Measurements from ENCODE around the gene GDPD5.

Gene GDPD5

DNA sequence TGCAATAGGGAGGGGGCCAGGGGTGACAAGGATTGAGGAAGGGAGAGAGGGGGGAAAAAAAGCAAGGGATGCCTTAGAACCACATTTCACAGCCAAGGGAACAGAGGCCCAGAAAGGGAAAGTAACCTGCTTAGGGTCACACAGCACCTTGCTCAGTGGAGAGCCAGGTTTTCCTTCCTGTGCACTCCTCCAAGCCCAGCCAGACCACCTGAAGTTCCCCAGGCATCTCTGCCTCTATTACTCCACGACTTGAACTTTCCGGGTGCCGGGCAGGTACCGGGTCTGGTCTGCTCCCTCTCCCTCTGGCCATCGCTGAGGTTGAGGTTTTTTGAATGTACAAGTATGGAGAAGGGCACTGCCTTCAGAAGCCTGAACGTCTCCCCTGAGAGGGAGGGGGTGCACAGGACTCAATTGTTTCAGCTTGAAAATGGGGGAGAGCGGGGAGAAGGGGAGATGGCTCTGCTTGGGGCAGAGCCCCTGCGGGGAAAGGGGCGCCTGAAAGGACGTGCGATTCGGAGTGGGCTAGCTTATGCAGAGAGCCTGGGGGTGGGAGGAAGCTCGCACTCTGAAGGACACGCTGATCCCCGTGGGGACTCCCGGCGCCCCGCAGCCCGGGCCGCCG, 35.8 kb upstream of the GDPD5 start:
- Histone ChIP-seq H3K4me3 (peak overlapping the region; percentile 55 to 98 (median 85)), H3K27ac (peak overlapping the region in 20 of 21 experiments; percentile 83 to 100 (median 97))

GRCh38 chr11:75560644-75561043, 34.9 kb upstream of the GDPD5 start:
- Histone ChIP-seq H3K4me3 (no peak overlapping the region), H3K27ac (peak overlapping the region in 10 of 21 experiments; percentile 43 to 99 (median 84))

GRCh38 chr11:75558939-75559843, 33.5 kb upstream of the GDPD5 start:
- Histone ChIP-seq H3K27ac (peak overlapping the region in 20 of 21 experiments; percentile 43 to 99 (median 82)), H3K4me3 (peak overlapping the region in 1 of 7 experiments; percentile 16)

GRCh38 chr11:75557666-75558494, 32.1 kb upstream of the GDPD5 start:
- Histone ChIP-seq H3K27ac (peak overlapping the region in 20 of 21 experiments; percentile 43 to 99 (median 82)), H3K4me3 (no peak overlapping the region)

GRCh38 chr11:75556275-75556674, 30.5 kb upstream of the GDPD5 start:
- no peak overlapping the region for H3K4me3 ChIP-seq
- peak overlapping the region in 3 of 21 experiments; percentile 58 to 86 (median 84) for H3K27ac ChIP-seq

- Histone ChIP-seq H3K4me3 (no peak overlapping the region), H3K27ac (peak overlapping the region in 18 of 21 experiments; percentile 5 to 84 (median 62))
Measured at GRCh38 chr11:75555079-75555811, 29.5 kb upstream of the GDPD5 start.

- H3K4me3 ChIP-seq = no peak overlapping the region
- peak overlapping the region in 17 of 21 experiments; percentile 10 to 84 (median 63) for H3K27ac ChIP-seq
Measured at GRCh38 chr11:75554258-75555022, 28.7 kb upstream of the GDPD5 start.

DNA sequence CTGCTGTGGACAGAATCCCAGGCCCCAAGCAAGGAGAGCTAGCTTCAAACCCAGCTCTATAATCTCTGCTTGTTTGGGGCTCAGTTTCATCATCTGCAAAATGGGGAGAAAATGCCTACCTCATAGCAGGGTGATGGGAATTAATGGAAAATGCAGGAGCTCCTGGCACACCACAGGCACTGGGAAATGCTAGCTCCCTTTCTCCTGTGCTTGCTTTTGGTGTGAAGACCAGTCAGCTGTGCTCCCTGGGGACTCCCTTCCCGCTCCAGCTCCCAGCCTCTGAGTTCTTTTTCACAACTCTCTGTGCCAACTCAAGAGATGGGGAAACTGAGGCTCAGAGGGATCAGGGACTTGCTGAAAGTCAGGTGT, 28.1 kb upstream of the GDPD5 start:
- Histone ChIP-seq H3K4me3 (no peak overlapping the region), H3K27ac (peak overlapping the region in 11 of 21 experiments; percentile 3 to 78 (median 45))

GRCh38 chr11:75553182-75553581, 27.4 kb upstream of the GDPD5 start:
- no peak overlapping the region for H3K4me3 ChIP-seq
- H3K27ac ChIP-seq = peak overlapping the region in 3 of 21 experiments; percentile 17 to 78 (median 21)

DNA sequence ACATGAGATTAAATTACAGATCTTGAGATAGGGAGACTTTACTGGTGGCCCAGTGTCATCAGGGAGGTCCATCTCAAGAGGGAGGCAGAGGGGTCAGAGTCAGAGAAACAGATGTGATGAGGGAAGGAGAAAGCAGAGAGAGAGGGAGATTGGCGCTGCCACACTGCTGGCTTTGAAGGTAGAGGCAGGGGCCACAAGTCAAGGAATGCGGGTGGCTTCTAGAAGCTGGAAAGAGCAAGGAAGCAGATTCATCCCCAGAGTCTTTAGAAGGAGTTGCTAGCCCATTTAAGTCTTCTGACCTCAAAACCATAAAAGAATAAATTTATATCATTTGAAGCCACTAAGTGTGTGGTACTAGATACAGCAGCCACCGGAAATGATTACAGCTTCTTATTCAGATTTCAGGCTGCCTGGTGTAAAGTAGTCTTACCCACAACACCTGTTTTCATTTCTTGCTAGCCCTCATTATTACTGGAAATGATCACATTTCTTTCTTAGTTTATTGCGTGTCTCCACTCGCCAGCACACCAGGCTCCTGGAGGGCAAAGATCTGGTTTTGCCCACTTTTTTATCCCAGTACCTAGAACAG, 23.7 kb upstream of the GDPD5 start:
- Histone ChIP-seq H3K27ac (no peak overlapping the region), H3K4me3 (no peak overlapping the region)

DNA sequence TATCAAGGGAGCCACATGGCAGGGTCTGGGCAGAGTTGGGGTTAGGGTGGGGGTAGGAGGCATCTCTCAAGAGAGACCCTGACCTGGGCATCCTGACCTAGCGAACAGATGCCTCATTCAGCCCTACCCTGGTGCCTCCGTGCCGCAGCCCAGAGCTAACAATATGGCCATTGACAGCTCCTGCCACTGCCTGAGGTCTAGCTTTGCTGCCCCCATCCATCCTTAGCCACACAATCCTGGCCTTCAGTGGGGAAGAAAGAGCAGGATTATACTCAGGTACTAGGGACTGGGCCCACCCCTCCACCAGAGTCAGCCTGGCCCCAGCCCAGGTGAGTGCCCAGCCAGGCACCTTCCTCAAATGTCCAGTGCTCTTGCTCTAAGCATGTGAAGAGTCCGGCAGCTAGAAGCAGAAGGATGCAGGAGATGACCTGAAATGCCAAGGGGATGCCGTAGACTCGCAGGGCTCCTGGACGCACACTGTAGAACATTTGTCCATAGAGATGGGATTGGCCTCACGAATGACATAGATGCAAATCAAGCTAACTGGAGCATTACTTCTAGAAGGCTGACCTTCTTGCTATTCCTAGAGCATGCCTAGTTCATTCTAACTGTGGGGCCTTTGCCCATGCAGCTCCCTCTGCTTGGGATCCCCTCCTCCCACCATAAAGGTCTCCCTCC, 23.0 kb upstream of the GDPD5 start:
- H3K27ac ChIP-seq = no peak overlapping the region
- no peak overlapping the region for H3K4me3 ChIP-seq

DNA sequence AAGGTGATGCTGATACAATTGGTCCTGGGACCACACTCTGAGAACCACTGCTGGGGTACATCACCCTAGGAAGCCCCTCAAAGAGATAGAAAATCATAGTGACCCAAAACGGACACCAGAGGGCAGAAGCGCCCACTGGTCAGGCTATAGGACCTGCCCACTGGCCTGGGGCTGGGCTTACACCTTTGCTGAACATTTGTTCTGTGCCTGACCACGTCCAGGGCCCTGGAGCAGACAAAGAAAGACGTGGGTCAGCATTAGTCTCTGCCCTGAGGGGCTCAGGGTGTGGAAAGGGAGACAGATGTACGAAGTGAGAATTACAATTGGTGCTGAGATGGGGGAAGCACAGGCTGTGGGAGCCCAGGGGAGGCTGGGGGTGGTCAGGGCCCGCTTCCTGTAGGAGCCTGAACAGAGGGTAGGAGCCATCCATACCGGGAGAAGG, 21.9 kb upstream of the GDPD5 start:
- Histone ChIP-seq H3K4me3 (no peak overlapping the region), H3K27ac (no peak overlapping the region)

DNA sequence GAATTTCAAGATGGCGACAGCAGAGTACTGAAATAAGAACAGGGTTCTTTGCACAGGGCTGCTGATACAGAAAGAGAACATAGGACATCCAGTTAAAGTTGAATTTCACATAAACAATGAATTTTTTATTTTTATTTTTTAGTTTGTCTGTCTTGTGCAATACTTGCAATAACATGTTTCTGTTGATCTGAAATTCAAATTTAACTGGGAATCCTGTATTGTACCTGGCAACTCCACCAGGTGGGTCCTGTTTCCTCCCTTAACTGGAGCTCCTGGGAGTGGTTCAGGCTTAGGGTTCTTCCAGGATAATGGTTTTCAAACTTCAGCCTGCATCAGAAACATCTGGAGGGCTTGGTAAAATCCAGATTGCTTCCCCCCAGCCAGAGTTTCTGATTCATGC, 21.4 kb upstream of the GDPD5 start:
- Histone ChIP-seq H3K4me3 (no peak overlapping the region), H3K27ac (no peak overlapping the region)

DNA sequence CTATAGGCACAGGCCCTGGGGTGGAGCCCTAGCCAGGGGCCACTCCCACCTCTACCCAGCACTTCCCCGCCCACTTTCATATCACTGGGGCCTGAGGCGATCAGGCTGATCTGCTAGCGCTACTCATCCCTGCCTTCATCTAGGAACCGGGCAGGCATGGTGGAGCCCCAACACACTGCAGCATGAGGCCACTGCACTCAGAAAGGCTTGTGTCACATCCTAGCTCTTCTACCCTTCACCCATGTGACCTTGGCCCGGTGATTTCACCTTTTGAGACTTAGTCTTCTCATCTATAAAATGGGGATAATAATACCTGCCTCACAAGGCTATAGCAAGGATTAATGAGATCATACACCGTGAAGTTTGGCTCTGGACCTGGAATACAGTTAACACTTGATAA, 18.1 kb upstream of the GDPD5 start:
- Histone ChIP-seq H3K27ac (no peak overlapping the region), H3K4me3 (no peak overlapping the region)

- H3K4me3 ChIP-seq = no peak overlapping the region
- no peak overlapping the region for H3K27ac ChIP-seq
Measured at GRCh38 chr11:75542088-75542438, 16.3 kb upstream of the GDPD5 start.

- H3K27ac ChIP-seq = no peak overlapping the region
- no peak overlapping the region for H3K4me3 ChIP-seq
Measured at GRCh38 chr11:75541193-75542087, 15.7 kb upstream of the GDPD5 start.

Data from skin epidermis (tissue), 12 donors.